Measurements from ENCODE around the gene OSBPL1A. TPM values are rescaled to one million over a fixed set of nuclear protein-coding genes. Genes with fewer than 3 reads are reported as not detected.
A peak's percentile ranks its signal among the peaks of the same experiment; 100 is the strongest.

Gene OSBPL1A
- total RNA-seq, 1 donor from 2014 or later: 50.6 TPM

DNA sequence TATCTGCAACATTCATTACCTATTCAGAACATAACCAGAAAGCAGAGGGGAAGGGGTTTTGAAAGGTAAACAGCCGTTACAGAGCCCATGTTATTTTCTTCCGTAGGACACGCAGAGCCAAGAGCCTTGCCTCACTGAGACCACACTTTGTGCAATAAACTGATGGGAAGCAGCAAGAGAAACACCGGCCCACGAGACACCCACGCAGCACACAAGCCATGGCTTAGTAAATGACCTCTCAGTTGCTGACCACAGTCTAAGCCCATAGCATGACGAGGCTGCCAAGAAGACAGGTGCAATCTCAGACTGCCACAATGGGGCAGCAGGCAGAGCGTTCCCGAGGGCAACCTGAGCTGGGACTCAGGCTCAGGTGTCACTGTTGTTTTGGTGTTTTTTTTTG is 199.2 kb downstream of the OSBPL1A start:
- H3K36me3 ChIP-seq: peaks cover 5% of the 10 kb centered on the region
- no peak overlapping the region for H3K4me3 ChIP-seq
- DNase-seq (peak; percentile 76), ATAC-seq (peak; percentile 54 to 60)
- H3K27ac ChIP-seq: no peak overlapping the region
- H3K4me1 ChIP-seq: no peaks in the 10 kb centered on the region
- no peaks in the 10 kb centered on the region for H3K9me3 ChIP-seq
- TF ChIP-seq, protein P1, sequence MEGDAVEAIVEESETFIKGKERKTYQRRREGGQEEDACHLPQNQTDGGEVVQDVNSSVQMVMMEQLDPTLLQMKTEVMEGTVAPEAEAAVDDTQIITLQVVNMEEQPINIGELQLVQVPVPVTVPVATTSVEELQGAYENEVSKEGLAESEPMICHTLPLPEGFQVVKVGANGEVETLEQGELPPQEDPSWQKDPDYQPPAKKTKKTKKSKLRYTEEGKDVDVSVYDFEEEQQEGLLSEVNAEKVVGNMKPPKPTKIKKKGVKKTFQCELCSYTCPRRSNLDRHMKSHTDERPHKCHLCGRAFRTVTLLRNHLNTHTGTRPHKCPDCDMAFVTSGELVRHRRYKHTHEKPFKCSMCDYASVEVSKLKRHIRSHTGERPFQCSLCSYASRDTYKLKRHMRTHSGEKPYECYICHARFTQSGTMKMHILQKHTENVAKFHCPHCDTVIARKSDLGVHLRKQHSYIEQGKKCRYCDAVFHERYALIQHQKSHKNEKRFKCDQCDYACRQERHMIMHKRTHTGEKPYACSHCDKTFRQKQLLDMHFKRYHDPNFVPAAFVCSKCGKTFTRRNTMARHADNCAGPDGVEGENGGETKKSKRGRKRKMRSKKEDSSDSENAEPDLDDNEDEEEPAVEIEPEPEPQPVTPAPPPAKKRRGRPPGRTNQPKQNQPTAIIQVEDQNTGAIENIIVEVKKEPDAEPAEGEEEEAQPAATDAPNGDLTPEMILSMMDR (IDR thresholded peaks at IDR 0.05): no peak
- intact Hi-C loops (cut with DNase I): no loop called here
- no peaks in the 10 kb centered on the region for H3K27me3 ChIP-seq (ENCODE audit: low read depth)

GRCh38 chr18:24197412-24197811 is 200.2 kb downstream of the OSBPL1A start:
- DNase-seq: no peak
- H3K36me3 ChIP-seq: peaks cover 5% of the 10 kb centered on the region
- no peaks in the 10 kb centered on the region for H3K4me1 ChIP-seq
- H3K27me3 ChIP-seq (ENCODE audit: low read depth): no peaks in the 10 kb centered on the region
- no peak overlapping the region for H3K27ac ChIP-seq
- no peaks in the 10 kb centered on the region for H3K9me3 ChIP-seq
- H3K4me3 ChIP-seq: no peak overlapping the region
- no peak for ATAC-seq
- TF ChIP-seq, protein P1 (IDR thresholded peaks at IDR 0.05): no peak
- intact Hi-C loops (cut with DNase I): no loop called here

- no peaks in the 10 kb centered on the region for H3K9me3 ChIP-seq
- TF ChIP-seq, protein P1 (IDR thresholded peaks at IDR 0.05): no peak
- no peak for DNase-seq
- peaks cover 5% of the 10 kb centered on the region for H3K36me3 ChIP-seq
- intact Hi-C loops (cut with DNase I): no loop called here
- no peak overlapping the region for H3K4me3 ChIP-seq
- H3K27ac ChIP-seq: no peak overlapping the region
- ATAC-seq: no peak
- no peaks in the 10 kb centered on the region for H3K27me3 ChIP-seq (ENCODE audit: low read depth)
- no peaks in the 10 kb centered on the region for H3K4me1 ChIP-seq
Measured at GRCh38 chr18:24196764-24197163, 200.9 kb downstream of the OSBPL1A start.

DNA sequence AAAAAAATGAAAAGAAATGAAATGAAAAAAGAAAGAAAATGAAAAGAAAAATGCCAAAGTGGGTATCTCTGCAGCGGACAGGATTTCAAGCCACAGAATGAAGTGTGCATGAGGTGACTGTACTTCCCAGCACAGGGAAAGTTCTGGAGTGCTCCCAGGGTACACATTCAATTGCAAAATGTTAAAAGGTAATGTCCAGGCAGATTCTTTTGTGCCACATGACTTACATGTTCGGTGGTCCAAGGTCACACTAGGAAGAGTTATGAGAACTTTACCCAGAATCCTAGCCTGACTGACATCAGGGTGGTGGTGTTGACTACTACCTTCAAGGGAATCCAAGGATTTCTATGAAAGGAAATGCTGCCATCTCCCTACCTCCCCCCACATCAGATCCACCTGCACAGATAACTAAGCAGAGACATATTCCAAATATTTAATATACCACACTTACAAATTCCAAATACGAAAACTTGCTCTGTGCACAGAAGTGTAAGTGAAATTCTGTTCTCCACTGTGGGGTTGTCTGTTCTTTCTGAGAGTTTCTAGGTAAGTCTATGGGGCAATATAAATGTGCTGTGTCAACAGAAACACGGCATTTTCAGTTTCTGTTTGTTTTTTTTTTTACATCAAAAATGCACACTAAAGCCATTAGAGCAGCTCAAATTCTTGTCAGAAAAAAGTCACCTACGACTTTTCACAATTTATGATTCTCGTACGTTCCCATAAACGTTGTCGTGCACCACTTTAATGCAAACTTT is 202.1 kb downstream of the OSBPL1A start:
- intact Hi-C loops (cut with DNase I): no loop called here
- Histone ChIP-seq H3K27me3 (ENCODE audit: low read depth) (no peaks in the 10 kb centered on the region), H3K27ac (no peak overlapping the region), H3K9me3 (no peaks in the 10 kb centered on the region), H3K4me1 (no peaks in the 10 kb centered on the region), H3K4me3 (no peak overlapping the region), H3K36me3 (peaks cover 5% of the 10 kb centered on the region)
- ATAC-seq (no peak), DNase-seq (no peak)
- TF ChIP-seq, protein P1 (IDR thresholded peaks at IDR 0.05): no peak

DNA sequence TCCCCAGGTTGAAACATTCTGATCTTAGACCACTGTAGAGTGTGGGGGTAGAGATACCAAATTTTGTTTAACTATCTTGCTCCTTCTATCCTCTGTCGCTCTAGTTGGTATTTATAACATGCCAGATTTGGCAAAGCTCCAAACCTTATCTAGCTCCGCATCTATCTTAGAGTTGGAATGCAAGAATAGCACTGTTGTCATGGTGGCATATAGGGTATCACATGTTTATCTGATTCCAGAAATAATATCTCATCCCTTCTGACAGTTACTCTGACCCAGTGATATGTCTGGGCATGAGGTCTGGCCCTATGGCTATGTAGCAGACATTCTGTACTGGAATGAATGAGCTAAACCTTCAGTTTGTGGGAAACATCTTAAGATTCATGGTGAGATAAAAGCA is 207.0 kb downstream of the OSBPL1A start:
- Histone ChIP-seq H3K36me3 (peaks cover 8% of the 10 kb centered on the region), H3K27me3 (ENCODE audit: low read depth) (no peaks in the 10 kb centered on the region), H3K9me3 (no peaks in the 10 kb centered on the region), H3K4me1 (no peaks in the 10 kb centered on the region), H3K27ac (no peak overlapping the region), H3K4me3 (no peak overlapping the region)
- ATAC-seq (no peak), DNase-seq (no peak)
- intact Hi-C loops (cut with DNase I): no loop called here
- TF ChIP-seq, protein P1 (IDR thresholded peaks at IDR 0.05): no peak
